HG02970 (cell line): Measurements from ENCODE around the gene SP6.

Source experiments
- ATAC-seq: cut with Tn5 transposase; IDR thresholded peaks from one replicate; pipeline ENCODE4 v1.9.1; 2021; ENCODE audit warnings: mild to moderate bottlenecking, moderate library complexity, moderate number of reproducible peaks; ENCODE audit not compliant: unreplicated experiment, low FRiP score

SP6 gene

DNA sequence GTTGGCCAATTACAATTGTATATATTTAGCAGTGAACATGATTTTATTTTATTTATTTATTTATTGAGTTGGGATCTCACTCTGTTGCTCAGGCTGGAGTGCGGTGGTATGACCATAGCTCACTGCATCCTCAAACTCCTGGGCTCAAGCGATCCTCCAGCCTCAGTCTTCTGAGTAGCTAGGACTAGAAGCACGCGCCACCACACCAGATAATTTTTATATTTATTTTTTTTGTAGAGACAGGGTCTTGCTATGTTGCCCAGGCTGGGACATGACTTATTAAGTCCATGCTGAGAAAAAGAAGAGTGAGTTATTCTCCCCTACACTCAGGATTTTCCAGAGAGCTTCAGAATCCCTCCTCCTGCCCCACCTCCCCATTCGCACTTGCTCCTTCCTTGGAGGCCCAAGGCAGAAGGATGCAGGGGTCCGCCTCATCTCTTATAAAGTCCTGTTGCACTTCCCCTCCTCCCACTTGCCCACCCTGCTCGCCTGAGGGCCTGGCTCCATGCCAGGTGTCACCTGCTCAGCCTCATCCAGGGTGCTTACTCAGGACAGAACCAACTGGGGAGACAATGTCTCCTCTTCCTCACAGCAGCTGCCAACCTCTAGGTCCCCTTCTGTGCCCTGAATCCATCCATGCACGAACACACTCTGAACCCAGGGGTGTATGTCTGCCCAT is 29.0 kb upstream of the SP6 start:
- ATAC-seq: no peak

GRCh38 chr17:47879028-47879585 is 28.1 kb upstream of the SP6 start:
- ATAC-seq: no peak

GRCh38 chr17:47878203-47879027 is 27.5 kb upstream of the SP6 start:
- no peak for ATAC-seq

- no peak for ATAC-seq
Measured at GRCh38 chr17:47877368-47878034, 26.5 kb upstream of the SP6 start.

DNA sequence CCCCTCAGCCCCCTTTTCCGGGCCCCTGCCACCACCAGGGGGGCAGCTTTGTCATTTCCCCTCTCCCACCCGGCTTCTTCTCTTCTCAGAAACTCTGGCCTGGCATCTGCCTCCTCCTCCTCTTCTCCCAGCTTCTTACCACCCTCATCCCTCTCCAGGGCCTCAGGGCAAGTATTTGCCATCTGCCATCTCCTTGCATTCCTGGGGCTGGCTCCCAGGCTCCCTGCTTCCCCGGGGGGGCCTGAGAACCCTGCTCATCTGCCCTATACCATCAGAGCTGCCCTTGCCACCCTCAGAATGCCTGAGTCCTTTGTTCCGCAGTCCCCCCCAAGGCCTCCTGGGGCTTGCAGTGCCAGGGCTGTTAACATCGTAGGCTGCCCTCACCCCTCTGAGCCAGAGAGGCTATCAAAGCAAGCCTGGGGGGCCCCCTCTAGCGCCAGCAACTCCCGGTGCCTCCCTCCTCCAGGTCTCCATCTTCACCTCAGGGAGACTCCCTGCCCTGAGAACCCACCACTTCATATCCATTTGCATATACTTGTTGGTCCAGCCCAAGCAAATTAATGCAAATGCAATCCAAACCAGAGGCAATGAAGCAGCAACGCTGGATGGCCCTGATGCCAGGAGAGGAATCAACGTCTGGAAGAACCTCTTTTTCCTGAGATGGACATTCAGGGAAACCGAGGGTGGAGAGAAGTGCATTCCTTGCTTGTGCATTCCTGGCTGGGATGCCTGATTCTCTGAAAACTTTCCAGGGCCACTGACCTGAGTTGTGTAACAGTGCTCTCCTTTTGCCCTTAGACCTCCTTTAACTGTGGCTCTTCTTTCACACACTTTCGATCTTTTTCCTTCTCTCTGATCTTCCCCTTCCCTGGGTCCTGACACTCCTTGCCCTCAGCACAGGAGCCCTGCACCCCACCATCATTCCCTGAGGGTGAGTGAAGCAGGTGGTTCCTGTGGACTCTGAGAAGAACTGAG is 24.3 kb upstream of the SP6 start:
- no peak for ATAC-seq

DNA sequence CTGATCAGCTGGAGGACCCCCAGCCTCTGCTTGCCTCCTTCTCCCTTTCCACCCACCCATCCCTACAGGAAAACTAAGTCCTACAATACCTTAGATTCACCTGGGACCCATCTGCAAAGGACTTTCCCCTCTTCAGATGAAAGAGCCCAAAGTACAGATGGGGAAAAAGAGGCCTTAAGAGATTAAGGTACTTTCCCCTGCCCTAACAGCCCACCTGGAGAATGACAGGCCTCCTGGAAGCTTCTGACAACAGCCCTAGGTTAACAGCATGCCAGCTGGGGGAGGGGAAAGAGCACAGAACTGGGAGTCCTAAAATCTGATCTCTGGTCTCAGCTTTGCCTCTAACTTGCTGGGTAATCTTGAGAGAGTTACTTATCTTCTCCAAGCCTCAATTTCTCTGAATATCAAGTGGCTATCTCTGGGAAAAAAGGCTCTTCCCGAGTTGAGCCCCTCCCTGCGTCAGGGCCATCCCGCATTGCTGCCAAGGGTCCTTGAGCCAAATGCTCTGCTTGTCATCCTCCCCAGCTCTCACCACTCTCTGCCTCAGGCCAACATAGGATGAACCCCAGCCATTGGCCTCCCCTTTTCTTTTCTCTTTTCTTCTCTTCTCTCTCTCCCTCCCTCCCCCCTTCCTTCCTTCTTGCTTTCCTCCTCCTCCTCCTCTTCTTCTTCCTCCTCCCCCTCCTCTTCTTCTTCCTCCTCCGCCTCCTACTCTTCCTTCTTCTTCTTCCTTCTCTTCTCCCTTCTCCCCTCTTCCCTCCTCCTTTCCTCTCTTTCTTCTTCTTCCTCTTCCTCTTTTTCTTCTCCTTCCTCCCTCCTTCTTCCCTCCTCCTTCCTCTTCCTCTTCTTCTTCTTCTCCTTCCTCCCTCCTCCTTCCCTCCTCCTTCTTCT is 22.5 kb upstream of the SP6 start:
- no peak for ATAC-seq

- ATAC-seq: no peak
Measured at GRCh38 chr17:47872651-47873161, 21.7 kb upstream of the SP6 start.

GRCh38 chr17:47872019-47872650 is 21.2 kb upstream of the SP6 start:
- no peak for ATAC-seq

DNA sequence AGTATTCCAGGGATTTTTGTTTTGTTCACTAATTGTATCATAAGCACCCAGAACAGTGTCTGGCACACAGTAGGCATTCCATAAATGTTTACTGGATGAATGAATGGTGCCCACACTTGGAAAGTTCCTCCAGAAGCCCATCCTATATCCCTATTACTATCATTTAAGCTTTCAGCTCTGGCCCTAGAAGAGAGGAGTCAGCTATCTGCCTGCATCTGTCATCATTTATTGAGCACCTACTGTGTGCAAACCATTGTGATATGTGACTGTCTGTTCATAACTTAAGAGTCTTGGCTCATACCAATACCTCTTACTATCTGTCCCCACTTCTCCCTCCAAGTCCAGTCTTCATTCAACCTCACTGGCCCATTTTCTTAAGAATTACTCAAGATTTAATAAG is 20.1 kb upstream of the SP6 start:
- no peak for ATAC-seq

DNA sequence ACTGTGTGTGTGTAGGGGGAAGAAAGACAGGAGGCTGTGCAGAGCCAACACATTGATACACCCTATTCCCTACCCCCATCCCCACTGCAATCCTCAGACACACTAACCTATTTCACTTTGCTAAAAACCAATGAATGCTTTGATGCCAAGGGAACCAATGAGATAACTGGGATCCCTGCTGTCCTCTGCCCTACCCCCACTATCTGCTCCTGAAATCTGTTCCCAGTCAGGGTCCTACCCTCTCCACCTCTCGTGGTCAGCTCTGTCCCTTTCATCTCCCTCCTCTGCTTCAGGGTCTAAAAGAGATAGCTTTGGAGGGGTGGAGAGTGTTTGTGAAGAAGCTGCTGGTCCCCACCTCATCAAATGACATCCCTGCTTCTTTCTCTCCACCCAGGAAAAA is 19.1 kb upstream of the SP6 start:
- no peak for ATAC-seq

GRCh38 chr17:47869114-47869513 is 18.2 kb upstream of the SP6 start:
- ATAC-seq: no peak

- ATAC-seq: no peak
Measured at GRCh38 chr17:47867813-47868533, 17.0 kb upstream of the SP6 start.

- no peak for ATAC-seq
Measured at GRCh38 chr17:47866941-47867340, 16.0 kb upstream of the SP6 start.

DNA sequence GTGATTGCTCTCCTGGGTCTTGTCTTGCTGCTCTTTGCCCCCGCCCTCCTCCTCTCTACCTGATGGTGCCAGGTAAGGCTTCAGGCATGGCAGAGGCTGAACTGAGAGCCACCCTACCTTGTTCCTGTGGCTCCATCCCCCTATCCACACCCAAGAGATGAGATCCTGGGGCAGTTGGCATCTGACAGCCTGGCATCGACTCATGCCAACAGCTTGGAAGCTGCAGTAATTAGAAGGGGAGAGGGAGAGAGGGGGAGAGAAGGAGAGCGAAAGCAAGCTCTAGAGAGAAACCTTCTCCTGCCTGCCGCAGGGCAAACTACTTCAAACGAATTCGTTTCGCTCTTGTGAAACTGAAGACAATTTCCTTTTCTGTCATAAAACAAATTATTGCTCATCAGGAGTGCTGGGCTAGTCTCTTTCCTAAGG is 13.8 kb upstream of the SP6 start:
- no peak for ATAC-seq

GRCh38 chr17:47862621-47863440 is 11.9 kb upstream of the SP6 start:
- ATAC-seq: no peak

- ATAC-seq: no peak
Measured at GRCh38 chr17:47860386-47860785, 9.4 kb upstream of the SP6 start.
